GM12878 (cell line): ENCODE measurements around the gene ZNF692. TPM values are rescaled to one million over a fixed set of nuclear protein-coding genes. Genes with fewer than 3 reads are reported as not detected.

Source experiments
- BHLHE40 ChIP-seq, 2 experiments: fragments of 450-650 bp in 1 of 2; IDR thresholded peaks; 2 replicates each; pipeline ENCODE4 v1.6.1; 2011 to 2017; ENCODE audit warnings: low read depth in 2 of 2, borderline replicate concordance in 1 of 2, improper control_type of control experiment in 1 of 2, low read length in 1 of 2, mild to moderate bottlenecking in 1 of 2
- CREM ChIP-seq: IDR thresholded peaks from 2 replicates; pipeline ENCODE4 v1.6.1; 2014; ENCODE audit warnings: antibody characterized with exemption, low read depth
- FOXM1 ChIP-seq: IDR thresholded peaks from 2 replicates; pipeline ENCODE4 v1.6.1; 2012; ENCODE audit warnings: low read depth, mild to moderate bottlenecking, inconsistent platforms, low read length, moderate library complexity
- KLF5 ChIP-seq: fragments of 450-650 bp; IDR thresholded peaks from 2 replicates; pipeline ENCODE4 v1.6.1; 2014; ENCODE audit warnings: mild to moderate bottlenecking; ENCODE audit not compliant: partially characterized antibody
- LARP7 ChIP-seq: fragments of 450-650 bp; IDR thresholded peaks from 2 replicates; pipeline ENCODE4 v1.6.1; 2017; ENCODE audit warnings: mild to moderate bottlenecking
- NBN ChIP-seq: fragments of 450-650 bp; IDR thresholded peaks from 2 replicates; pipeline ENCODE4 v1.6.1; 2016
- NFXL1 ChIP-seq: fragments of 450-650 bp; IDR thresholded peaks from 2 replicates; pipeline ENCODE4 v1.6.1; 2017; ENCODE audit warnings: antibody characterized with exemption, mild to moderate bottlenecking, borderline replicate concordance
- POU2F2 ChIP-seq: IDR thresholded peaks from 3 replicates; pipeline ENCODE4 v1.6.1; 2011; ENCODE audit warnings: low read depth, mild to moderate bottlenecking, low read length, borderline replicate concordance
- SMC3 ChIP-seq: IDR thresholded peaks from 2 replicates; pipeline ENCODE4 v1.6.1; 2011; ENCODE audit warnings: low read length, improper control_type of control experiment, borderline replicate concordance
- STAT3 ChIP-seq: IDR thresholded peaks from 2 replicates; pipeline ENCODE4 v1.6.1; 2011; ENCODE audit warnings: low read depth, low read length, improper control_type of control experiment
- TARDBP ChIP-seq: IDR thresholded peaks from 2 replicates; pipeline ENCODE4 v1.6.1; 2016; ENCODE audit warnings: borderline replicate concordance
- ZBED1 ChIP-seq: IDR thresholded peaks from 2 replicates; pipeline ENCODE4 v1.6.1; 2016; ENCODE audit warnings: borderline replicate concordance
- ZSCAN29 ChIP-seq: fragments of 450-650 bp; IDR thresholded peaks from 2 replicates; pipeline ENCODE4 v1.6.1; 2017; ENCODE audit warnings: mild to moderate bottlenecking, moderate library complexity
- polyA plus RNA-seq, 11 experiments: library from polyadenylated mRNA; depleted of rRNA in 4 of 11; unstranded in 6 of 11; stranded (reverse) in 5 of 11; fragments of >200 nt; fragmentation: Nextera tagmentation in 4 of 11; fragmentation: Illumina TruSeq in 1 of 11; extraction: Ambion mirVana in 4 of 11; extraction: Trizol in 1 of 11; gene quantifications; 1 replicate in 1 of 11; 2 replicates in 10 of 11; pipeline versions ENCODE4 v1.2.1 to v1.2.3, GENCODE V29; 2011 to 2016; ENCODE audit warnings: inconsistent platforms in 2 of 11, missing spikeins in 2 of 11, low read depth in 1 of 11
- total RNA-seq, 4 experiments: library from RNA; depleted of rRNA in 3 of 4; stranded (reverse); fragments of >200 nt in 3 of 4; fragmentation: Illumina TruSeq in 1 of 4; extraction: Trizol in 1 of 4; gene quantifications; 2 replicates each; pipeline versions ENCODE4 v1.2.1 to v1.2.3, GENCODE V29; 2013 to 2021
- TF ChIP-seq, protein P1 (sequence below): fragments of 450-650 bp; IDR thresholded peaks from 2 replicates; pipeline ENCODE4 v1.6.1; 2017; ENCODE audit warnings: mild to moderate bottlenecking, low read depth, inconsistent platforms; ENCODE audit not compliant: poor library complexity, severe bottlenecking
- TF ChIP-seq, protein P2 (sequence below): fragments of 450-650 bp; formaldehyde crosslinking; IDR thresholded peaks from 2 replicates; pipeline ENCODE4 v1.4.0; 2020; ENCODE audit warnings: mild to moderate bottlenecking, moderate library complexity
- TF ChIP-seq, protein P3 (sequence below): IDR thresholded peaks from 2 replicates; pipeline ENCODE4 v1.6.1; 2011; ENCODE audit warnings: borderline replicate concordance, low read depth, mild to moderate bottlenecking, moderate library complexity, low read length; ENCODE audit not compliant: insufficient read depth, poor library complexity, severe bottlenecking
- TF ChIP-seq, protein P4 (sequence below): IDR thresholded peaks from 2 replicates; pipeline ENCODE4 v1.6.1; 2012; ENCODE audit warnings: low read length, inconsistent platforms

The ZNF692 gene
- total and polyA plus RNA-seq, 10 of the 15 experiments (the other 5 are each of a cell fraction or from before 2014, with no cell fraction given) = 5.3 to 76.6 (median 36.9) TPM

DNA sequence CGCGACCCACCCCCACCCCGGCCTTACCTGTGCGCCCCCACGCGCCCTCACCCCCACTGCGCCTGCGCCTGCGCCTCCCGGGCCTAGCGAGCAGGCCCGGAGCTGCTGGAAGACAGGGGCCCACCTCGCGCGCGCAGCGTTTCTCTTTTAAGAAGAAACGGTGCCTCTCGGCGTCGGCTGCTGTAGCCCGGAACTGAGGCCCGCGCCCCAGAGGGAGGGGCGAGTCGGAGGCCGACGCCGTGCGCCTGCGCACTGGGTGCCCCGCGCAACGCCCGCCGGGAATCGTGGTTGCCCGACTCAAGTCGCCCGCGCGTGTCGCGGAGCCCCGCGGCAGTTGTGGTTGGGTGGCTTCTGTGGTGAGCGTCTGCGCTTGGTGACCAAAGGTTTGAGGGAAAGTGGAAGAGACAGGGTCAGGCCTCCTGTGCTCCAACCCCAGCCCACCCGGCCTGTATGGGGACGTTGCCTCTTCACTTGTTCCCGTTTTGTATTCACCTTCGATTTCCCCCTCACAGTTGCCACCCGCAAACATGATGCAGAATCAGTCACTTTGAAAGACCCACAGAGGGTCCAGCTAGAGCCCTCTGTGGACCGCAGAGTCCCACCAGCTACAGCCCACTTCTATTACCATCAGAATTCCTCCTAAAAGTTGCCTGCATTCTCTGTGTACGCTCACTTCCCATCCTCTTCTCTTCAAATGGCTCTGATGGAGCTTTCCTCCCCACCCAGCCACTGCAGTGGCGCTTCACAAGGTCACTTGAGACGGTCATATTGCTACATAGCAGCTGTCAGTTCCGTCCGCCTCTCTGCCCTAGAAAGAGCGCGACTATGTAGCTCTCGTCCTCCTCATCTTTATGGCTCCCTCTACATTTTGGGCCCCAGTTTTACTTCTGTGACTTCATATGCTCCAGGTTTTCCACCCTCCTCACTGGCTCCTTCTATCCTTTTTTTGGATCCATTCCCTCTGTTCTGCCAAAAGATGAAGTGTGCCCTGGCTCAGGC, at the start of gene ZNF692 (continued):
- TF ChIP-seq STAT3 = no peak
- peak; percentile 68; the same call in 1 of the 3 replicates for TF ChIP-seq POU2F2
- peak; percentile 11; the same call in 1 of the 2 replicates for TF ChIP-seq NBN
- peak; percentile 94 for TF ChIP-seq ZBED1
- TF ChIP-seq, protein P1, sequence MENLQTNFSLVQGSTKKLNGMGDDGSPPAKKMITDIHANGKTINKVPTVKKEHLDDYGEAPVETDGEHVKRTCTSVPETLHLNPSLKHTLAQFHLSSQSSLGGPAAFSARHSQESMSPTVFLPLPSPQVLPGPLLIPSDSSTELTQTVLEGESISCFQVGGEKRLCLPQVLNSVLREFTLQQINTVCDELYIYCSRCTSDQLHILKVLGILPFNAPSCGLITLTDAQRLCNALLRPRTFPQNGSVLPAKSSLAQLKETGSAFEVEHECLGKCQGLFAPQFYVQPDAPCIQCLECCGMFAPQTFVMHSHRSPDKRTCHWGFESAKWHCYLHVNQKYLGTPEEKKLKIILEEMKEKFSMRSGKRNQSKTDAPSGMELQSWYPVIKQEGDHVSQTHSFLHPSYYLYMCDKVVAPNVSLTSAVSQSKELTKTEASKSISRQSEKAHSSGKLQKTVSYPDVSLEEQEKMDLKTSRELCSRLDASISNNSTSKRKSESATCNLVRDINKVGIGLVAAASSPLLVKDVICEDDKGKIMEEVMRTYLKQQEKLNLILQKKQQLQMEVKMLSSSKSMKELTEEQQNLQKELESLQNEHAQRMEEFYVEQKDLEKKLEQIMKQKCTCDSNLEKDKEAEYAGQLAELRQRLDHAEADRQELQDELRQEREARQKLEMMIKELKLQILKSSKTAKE = no peak
- TF ChIP-seq FOXM1 = no peak
- TF ChIP-seq, protein P2, sequence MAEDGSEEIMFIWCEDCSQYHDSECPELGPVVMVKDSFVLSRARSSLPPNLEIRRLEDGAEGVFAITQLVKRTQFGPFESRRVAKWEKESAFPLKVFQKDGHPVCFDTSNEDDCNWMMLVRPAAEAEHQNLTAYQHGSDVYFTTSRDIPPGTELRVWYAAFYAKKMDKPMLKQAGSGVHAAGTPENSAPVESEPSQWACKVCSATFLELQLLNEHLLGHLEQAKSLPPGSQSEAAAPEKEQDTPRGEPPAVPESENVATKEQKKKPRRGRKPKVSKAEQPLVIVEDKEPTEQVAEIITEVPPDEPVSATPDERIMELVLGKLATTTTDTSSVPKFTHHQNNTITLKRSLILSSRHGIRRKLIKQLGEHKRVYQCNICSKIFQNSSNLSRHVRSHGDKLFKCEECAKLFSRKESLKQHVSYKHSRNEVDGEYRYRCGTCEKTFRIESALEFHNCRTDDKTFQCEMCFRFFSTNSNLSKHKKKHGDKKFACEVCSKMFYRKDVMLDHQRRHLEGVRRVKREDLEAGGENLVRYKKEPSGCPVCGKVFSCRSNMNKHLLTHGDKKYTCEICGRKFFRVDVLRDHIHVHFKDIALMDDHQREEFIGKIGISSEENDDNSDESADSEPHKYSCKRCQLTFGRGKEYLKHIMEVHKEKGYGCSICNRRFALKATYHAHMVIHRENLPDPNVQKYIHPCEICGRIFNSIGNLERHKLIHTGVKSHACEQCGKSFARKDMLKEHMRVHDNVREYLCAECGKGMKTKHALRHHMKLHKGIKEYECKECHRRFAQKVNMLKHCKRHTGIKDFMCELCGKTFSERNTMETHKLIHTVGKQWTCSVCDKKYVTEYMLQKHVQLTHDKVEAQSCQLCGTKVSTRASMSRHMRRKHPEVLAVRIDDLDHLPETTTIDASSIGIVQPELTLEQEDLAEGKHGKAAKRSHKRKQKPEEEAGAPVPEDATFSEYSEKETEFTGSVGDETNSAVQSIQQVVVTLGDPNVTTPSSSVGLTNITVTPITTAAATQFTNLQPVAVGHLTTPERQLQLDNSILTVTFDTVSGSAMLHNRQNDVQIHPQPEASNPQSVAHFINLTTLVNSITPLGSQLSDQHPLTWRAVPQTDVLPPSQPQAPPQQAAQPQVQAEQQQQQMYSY (CRISPR knock-in tag) = no peak
- TF ChIP-seq TARDBP = no peak
- TF ChIP-seq, protein P3, sequence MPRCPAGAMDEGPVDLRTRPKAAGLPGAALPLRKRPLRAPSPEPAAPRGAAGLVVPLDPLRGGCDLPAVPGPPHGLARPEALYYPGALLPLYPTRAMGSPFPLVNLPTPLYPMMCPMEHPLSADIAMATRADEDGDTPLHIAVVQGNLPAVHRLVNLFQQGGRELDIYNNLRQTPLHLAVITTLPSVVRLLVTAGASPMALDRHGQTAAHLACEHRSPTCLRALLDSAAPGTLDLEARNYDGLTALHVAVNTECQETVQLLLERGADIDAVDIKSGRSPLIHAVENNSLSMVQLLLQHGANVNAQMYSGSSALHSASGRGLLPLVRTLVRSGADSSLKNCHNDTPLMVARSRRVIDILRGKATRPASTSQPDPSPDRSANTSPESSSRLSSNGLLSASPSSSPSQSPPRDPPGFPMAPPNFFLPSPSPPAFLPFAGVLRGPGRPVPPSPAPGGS = no peak
- TF ChIP-seq, protein P4, sequence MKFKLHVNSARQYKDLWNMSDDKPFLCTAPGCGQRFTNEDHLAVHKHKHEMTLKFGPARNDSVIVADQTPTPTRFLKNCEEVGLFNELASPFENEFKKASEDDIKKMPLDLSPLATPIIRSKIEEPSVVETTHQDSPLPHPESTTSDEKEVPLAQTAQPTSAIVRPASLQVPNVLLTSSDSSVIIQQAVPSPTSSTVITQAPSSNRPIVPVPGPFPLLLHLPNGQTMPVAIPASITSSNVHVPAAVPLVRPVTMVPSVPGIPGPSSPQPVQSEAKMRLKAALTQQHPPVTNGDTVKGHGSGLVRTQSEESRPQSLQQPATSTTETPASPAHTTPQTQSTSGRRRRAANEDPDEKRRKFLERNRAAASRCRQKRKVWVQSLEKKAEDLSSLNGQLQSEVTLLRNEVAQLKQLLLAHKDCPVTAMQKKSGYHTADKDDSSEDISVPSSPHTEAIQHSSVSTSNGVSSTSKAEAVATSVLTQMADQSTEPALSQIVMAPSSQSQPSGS = no peak
- TF ChIP-seq BHLHE40 (IDR thresholded peaks at IDR 0.05; ENCODE audit: borderline replicate concordance in 1 of 2, low read depth in 2 of 2, low read length in 1 of 2) = peak; percentile 34 to 84; a peak in 2 of 4 replicates
- TF ChIP-seq NFXL1 = no peak
- TF ChIP-seq KLF5 = peak; percentile 81
- TF ChIP-seq ZSCAN29 = no peak
- TF ChIP-seq LARP7 = no peak
- TF ChIP-seq CREM = 0 out of 2 replicates have a peak, but pooled peaks have one; percentile 36
- TF ChIP-seq SMC3 = no peak
